Hematopoietic multipotent progenitor cell treated with erythropoietin and hydrocortisone succinate and interleukin-3 and kit ligand, for 15 days (in vitro differentiated cells): Measurements from ENCODE around the gene RYR3.
A peak's percentile ranks its signal among the peaks of the same experiment; 100 is the strongest.
"Not testable (repeated sequence)": the region's sequence is repeated elsewhere in the genome, so short reads cannot be mapped to it uniquely, and the experiment has no call there.

Source experiments
- DNase-seq: peaks from one replicate; pipeline ENCODE4 v3.0.0-alpha.2; 2015; ENCODE audit warnings: low spot score

The RYR3 gene

DNA sequence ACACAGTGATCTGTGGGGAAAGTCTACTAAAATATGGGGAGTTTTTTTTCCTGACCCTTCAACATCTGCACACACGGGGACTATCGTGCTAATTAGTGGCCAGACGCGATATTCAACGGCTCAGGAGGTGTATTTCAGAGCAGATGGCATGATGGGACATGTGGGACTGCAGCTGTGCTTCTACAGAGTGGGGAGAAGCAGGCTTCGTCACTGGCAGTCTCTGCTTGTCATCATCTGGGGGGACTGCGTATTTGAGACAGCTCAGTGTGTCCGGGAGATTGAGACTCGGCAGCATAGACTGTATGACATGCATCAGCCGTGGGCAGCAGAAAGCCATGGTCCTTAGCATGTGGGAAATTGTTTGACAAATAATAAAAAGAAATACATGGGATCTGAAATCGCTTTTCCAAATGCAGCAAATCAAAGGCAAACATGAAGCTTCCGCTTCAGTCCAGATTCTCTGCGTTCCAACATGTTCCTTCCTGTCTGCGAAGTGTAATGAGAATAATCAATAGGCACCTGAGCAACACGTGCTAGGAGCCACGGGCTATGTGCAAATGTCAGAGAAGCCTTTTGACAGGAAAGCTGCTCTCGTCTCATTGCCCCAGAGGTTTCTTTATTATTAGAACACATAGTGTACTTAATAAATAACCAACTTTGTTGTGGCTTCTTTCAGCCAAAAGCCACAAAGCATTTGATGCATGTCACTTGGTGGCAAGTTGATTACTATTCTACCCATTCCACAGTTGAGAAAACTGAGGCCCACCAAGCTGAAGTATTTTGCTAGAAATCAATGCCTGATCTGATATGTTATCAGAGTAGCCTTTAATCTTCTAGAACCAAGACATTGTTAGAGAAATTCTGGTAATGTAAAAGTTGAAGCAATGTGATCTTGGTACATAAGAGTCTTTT, 276.3 kb downstream of the RYR3 start:
- no peak for DNase-seq

DNA sequence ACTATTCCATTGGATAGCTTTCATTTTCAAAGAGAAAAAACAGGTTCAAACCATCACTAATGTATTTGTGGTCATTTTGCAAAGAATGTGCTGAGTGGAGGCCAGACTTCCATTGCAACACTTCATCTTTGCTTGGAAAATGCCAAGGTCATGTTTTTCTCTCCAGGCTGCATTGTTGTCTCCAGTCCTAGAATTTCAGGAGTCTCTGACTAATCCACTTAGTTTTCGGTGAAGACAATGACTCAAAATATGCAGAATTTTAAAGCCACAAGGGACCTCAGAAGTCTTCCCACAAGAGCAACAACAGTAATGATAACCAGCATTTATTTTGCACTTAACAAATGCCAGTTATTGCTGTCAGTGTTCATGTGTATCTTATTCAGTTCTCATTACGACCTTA, 277.0 kb downstream of the RYR3 start:
- no peak for DNase-seq

DNA sequence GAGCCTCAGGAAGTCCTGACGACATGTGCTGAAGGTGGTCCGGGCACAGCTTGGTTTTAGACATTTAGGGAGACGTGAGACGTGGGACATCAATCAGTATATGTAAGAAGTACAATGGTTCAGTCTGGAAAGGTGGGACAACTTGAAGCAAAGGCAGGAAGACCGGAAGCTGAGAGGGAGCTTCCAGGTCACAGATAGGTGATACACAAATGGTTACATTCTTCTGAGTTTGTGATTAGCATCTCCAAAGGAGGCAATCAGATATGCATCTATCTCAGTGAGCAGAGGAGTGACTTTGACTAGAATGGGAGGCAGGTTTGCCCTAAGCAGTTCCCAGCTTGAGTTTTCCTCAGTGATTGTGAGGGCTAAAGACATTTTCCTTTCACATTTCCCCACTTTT, 282.1 kb downstream of the RYR3 start:
- DNase-seq, result no peak

DNA sequence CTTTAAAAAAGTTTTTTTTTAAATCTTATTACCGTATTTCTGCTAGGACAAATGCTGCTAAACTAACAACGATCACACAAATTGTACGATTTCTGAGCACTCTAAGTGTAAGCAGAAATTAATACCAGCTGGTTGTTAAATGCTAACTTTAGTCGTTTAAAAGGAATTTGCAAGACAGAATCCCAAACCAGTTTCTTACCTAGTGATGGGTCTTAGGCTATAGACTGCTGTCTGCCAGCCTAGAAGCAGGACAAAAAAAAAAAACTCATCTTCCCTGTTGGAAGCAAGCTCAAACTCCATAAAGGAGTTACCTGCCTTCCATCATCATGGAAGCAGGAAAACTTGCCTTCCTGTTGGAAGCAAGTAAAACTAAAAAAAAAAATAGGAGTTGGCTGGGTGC, 287.6 kb downstream of the RYR3 start:
- not testable (repeated sequence) for DNase-seq

DNA sequence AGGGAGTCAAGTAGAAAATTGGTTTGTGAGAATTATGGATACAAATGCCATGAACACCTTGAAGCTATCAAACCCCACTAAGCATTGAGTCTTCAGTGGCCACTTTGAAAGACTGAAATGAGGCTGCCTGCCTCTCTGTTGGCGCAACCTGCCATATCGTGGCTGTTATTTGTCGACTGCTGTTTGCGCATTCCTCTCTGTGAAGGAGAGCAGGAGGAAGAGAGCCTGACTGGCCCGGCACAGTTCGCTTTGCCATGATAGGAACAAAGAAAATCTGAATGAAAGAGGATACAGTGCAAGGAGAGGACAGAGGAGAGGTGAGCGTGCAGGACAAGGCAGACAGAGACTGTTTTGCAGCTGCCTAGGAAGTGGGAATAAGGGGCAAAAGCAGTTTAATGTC, 289.4 kb downstream of the RYR3 start:
- no peak for DNase-seq

DNA sequence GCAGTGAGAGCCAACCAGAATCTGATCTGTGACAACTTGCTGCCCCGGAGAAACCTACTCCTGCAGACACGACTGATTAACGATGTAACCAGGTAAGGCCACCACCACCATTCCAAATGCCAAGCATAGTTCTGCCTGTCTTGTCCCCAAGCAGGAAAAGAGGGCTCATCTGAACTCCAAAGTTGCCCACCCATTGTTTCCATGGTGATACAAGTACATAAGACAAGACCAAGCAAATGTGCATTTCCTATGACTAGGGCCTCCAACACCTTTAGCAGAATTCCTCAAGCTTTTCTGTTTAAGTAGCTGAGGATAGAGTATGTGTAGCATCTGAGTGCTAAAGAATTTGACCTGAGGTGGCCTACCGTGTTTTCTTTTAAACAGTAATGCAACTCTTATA, 290.7 kb downstream of the RYR3 start:
- DNase-seq, result no peak

DNA sequence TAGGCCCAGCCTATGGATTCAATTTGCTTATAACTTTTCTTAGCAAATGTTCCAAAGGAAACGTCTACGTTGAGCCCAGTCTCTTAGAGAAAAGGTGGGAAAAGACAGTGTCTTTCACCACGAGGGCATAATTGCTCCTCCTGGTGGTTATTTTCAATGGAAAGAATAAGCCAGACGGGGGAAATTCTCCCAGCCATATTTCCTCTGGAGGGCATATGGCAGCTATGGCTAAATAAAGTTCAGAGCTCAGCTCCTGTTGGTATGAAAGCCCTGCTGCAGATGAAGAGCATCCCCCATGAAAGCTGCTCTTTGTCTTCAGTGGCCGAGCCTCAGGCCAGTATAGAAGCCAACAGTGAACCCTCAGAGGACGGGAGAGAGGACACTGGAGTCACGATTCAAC, 297.9 kb downstream of the RYR3 start:
- DNase-seq, result no peak

DNA sequence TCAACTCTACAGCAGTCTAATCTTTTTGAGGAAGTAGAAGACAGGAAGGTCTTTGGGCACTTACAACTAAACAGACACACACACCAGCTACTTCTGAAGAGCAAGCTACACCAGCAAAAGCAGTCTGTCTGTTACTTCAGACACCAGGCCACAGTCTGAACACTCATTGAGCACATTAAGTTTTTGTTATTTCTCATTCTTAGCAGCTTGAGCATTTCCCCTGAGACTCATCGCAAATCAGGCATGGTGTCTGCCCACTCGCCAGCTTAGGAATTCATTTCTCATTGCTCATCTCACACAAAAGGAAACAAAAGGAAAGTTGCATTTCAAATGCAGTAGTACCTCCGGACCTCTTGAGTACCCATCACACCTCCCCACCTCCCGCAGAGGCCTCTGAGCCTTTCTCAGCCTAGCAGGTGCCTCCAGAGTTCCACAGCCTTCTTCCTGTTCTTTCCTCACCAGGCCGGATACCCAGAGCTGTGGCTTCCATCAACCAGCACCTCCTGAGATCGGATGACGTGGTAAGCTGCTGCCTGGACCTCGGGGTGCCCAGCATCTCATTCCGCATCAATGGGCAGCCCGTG, 302.0 kb downstream of the RYR3 start:
- DNase-seq, result no peak

DNA sequence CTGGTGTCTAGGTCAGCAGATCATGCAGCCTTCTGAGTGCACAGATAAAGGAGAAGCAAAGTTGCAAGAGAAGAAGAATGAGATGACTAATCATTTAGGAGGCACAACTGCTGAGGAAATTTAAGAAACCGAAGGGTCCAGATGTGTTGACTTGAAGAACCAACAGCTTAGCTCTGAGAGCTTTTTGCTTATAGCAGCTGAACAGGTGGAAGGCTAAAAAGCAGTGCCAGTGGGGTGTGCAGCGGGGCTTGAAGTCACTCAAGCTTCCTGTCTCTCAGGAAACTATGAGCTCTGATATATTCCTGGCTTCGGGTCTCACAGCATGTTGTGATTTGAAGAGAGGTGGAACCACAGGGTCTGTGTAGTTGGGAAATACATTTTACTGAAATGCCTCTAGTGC, 305.7 kb downstream of the RYR3 start:
- DNase-seq, result no peak

DNA sequence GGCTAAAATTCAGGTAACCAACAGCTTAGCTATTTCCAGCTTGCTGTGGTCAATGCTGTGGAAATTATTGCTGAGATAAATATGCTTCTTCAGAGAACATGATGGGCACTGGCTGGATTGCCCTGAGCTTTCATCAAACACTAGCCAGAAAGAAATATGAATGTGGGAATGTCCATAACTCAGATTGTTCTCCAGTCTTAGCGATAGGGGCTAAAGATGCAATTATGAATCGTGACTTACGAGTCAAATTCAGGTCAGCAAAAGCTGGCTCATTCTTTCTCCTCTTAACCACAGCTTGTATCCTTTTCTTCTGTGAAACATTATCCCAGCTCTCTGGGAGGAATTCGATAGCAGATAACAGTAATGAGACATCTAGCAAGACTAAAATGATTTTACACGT, 307.6 kb downstream of the RYR3 start:
- DNase-seq, result no peak

DNA sequence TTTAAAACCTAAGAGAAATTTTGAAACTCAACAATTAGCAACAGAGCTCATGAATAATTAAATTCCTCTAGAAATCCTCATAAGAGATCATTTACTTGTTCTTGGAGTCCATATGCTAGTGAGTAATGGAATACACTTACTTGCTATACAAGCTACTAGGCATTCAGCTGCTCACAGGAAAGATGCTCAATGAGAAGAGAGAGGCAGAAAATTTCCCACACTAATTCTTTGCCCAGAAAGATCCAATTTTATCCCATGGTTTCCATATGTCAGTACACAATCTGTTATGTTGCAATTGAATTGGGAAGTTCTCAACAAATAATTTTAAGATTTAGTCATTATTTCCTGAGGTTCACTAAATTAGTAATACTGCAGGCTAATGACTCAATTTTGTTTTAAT, 310.4 kb downstream of the RYR3 start:
- no peak for DNase-seq

DNA sequence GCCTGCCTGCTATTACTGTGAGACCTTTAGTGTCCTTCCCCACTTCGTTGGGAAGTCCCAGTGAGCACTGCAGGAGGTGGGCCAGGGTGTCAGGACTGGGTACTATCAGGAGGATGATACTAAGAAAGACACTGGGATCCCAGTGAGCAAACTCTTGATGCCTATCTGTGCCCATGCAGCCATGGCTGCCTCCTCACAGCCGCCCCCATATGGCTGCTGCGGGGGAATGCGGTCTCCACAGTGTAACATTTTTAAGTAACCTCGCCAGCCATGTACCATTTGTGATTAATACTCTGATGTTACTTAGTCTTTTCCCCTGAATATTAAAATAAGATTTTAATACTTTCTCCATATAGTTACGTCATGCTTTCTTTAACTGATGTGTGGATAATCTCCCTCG, 312.2 kb downstream of the RYR3 start:
- DNase-seq, result peak; percentile 8

DNA sequence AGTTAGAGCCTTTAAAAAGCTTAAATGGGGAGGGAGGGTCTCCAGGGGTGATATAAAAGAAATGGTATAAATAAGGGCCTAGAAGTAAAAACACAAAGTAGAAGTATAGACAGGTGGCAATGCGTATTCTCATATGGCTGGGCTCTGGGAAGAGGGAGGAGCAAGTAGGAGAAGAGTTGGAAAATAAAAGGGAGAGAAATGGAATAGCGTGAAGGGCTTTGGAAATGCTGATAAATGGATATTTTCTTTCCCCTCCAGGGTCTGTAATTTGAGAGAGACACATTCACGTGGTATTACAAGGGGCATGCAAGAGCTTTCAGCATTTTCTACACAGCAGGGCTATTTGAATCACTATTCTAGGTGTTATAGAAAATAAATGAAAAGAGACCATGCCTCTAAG, 313.7 kb downstream of the RYR3 start:
- no peak for DNase-seq

DNA sequence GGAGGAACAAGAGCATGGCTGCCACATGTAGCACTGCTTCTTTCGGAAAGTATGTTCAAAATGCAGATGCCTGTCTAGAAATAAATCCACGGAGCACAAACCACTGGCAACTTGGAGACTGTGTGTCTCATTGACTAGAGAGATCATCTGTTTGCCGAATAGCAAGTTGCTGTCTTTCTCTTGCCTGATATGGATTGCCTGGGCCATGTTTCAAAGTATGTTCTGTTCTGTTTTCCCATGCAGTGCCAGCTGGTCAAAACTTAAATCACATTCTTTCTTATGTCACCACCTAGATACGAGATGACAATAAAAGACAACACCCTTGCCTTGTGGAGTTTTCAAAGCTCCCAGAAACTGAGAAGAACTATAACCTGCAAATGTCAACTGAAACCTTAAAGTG, 318.9 kb downstream of the RYR3 start:
- DNase-seq, result no peak

DNA sequence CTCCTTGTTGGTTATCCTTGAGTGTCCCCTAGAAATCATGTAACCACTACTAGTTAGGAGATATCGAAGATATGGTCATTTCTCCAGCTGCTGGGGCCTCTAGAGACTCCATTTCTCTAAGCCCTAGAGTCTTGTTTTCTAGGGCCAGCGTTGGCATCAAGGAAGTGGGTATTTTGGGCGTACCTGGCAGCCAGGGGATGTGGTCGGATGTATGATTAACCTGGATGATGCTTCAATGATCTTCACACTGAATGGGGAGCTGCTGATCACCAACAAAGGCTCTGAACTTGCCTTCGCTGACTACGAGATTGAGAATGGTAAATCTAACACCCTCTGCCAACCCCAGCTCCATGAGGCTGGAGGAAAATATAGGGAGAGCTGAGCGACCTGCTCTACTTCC, 325.5 kb downstream of the RYR3 start:
- no peak for DNase-seq

DNA sequence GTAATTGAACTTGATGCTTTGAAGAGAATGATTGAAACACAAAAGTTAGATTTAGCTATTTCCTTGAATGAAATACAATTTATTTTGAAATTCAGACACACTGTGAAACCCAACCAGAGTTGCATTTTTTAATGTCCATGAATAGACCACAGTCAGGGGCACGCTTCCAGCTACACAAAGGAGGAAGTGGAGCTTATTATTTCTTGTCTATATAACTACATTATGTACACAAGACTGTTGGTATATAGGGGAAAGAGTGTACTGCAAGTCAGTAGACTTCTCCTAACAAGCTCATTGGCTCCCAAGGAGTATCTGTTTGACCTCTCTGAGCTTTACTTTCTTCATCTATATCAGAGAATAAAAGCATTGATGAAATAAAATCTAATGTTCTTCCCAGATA, 326.2 kb downstream of the RYR3 start:
- no peak for DNase-seq

DNA sequence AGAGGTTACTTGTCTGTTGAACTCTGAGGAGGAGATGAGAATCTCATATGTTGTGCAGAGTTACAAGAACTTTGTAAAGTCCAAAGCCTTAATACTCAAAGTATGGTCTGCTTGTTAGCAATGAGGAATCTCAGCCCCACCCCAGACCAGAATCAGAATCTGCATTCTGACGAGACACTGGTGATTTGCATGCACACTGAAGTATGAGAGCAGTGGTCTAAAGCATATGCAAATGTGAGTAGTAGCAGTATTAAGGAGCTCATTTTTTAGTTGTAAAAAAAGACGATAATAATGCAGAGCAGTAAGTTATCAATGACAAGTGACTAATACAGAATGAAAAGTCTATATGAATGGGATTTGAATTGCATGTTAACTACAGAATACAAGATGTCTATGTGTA, 327.7 kb downstream of the RYR3 start:
- no peak for DNase-seq

DNA sequence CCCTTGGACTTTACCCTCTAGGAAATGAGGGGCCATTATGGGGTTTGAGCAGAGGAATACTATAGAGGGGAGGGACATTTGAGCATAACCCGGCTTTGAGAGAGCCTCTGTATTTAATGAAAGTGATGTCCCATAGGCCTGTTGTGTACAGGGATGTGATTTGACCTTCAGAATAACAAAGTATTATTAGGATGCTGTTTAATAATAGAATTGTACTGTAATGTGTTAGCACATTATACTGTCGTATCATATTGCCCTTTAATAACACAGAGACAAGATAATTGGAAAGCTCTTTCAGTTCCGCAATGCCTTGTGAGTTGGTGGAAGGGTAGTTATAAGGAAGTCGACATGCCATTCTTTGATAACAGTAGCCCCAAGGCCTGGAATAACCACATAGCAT, 328.3 kb downstream of the RYR3 start:
- DNase-seq, result no peak

DNA sequence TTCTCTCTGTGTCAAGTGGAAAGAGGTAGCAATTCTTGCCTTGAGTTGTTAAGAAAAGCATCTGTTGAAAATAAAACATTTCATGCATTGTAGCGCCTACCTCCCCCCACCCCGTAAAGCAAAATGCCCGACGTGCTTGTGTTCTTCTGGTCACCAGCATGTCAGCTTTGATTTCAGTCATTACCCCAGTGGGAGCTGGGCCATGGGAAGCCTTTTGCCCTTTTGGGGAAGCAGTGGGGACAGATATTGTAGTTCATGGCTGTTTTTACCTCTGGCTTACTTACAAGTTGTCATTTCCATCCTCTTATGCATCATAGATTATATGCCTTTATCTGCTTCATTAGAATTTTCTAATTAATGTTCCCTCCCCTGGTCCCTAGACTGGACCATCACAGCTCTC, 328.7 kb downstream of the RYR3 start:
- no peak for DNase-seq

DNA sequence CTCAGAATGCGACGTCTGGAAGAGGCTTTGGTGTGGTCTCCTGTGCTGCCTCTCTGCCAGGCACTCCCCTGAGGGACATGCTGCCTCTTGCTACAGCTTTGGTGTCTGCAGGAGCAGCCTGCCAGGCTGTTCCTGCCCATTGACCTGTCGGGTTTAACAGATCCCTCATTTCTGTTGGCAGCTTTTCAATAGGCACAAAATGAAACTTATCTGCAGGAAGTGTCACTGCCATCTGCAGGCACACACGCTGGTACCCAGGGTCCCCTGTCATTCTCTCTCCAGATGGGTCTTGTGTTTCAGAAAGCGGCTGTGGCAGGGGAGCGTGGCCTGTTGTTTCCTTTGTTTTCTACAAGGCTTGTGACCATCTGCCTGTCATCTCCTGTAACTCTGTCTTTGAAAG, 329.2 kb downstream of the RYR3 start:
- DNase-seq, result no peak

DNA sequence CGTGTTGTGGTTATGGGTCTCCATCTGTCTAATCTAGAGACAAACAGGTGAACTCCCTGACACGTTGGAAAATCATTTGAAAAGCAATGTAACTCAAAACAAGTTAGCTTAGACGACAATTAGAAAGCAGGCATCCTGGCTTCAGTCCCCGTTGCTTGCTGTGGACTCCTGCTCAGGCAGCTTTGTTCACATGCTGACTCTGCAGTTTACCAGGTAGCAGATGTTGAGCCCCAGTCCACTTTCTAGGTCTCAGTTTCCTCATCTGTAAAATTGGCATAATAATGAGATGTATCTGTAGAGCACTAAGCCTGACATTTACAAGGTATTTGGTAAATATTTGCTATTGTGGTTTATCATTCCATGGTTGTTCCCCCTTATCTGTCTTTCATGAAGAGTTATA, 330.3 kb downstream of the RYR3 start:
- no peak for DNase-seq

DNA sequence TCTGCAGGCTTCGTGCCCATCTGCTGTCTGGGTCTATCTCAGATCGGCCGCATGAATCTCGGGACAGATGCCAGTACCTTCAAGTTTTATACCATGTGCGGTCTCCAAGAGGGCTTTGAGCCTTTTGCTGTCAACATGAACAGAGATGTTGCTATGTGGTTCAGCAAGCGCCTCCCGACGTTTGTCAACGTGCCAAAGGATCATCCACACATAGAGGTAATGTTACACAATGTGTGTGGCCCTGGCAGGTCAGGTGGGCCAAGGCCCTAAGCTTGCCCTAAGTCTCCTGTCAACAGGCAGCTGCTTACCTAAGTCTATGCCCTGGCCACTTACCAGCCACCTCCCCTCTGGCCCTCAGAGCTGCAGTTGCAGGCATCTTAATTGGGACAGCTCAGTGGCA, 333.5 kb downstream of the RYR3 start:
- no peak for DNase-seq

DNA sequence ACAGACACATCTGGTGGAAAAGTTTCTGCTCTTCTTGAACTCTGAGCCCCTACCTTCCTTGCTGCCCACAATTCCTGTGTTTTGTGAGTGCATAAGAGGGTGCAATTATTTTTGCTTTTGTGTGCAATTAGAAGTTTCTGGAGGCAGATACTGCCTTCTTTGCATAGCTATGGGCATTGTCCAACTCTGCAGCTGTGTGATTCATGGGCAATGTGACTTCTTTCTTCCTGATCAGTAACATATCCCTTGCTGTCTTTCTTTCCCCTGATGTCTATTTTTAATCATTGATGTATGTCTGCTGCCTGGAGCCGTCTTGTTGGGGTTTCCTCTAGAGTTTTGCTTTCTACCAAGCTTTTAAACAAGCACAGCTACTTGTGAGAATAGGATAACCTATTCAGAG, 336.0 kb downstream of the RYR3 start:
- DNase-seq, result no peak
